DOHH2 (cell line): ENCODE measurements around the gene PRKD2.

Experiments
- H3F3A ChIP-seq: fragments of 200-600 bp; sonication (generic), shearing (Covaris generic); 2 replicates; pipeline ENCODE4 v1.6.0; 2016; ENCODE audit warnings: antibody characterized with exemption, mild to moderate bottlenecking; ENCODE audit not compliant: control insufficient read depth, insufficient read depth
- H3K27ac ChIP-seq: fragments of 200-600 bp; sonication (generic); 2 replicates; pipeline ENCODE4 v1.5.1; 2014; ENCODE audit warnings: low read depth, mild to moderate bottlenecking, low read length, moderate library complexity
- H3K27me3 ChIP-seq: fragments of 200-600 bp; sonication (generic); 2 replicates; pipeline ENCODE4 v1.6.1; 2014; ENCODE audit warnings: mild to moderate bottlenecking, low read length, mixed read lengths; ENCODE audit not compliant: control insufficient read depth
- H3K36me3 ChIP-seq: fragments of 200-600 bp; sonication (generic); 2 replicates; pipeline ENCODE4 v1.6.1; 2014; ENCODE audit warnings: mild to moderate bottlenecking, low read length, moderate library complexity, mixed read lengths; ENCODE audit not compliant: control insufficient read depth
- H3K4me1 ChIP-seq: fragments of 200-600 bp; sonication (generic); 2 replicates; pipeline ENCODE4 v1.6.1; 2014; ENCODE audit warnings: mild to moderate bottlenecking, low read length, mixed read lengths; ENCODE audit not compliant: control insufficient read depth
- H3K4me2 ChIP-seq: fragments of 200-600 bp; sonication (generic); 2 replicates; pipeline ENCODE4 v1.6.0; 2014; ENCODE audit warnings: mild to moderate bottlenecking, low read length, moderate library complexity
- H3K4me3 ChIP-seq: fragments of 200-600 bp; sonication (generic); 2 replicates; pipeline ENCODE4 v1.5.1; 2014; ENCODE audit warnings: mild to moderate bottlenecking, low read length, mixed read lengths
- H3K79me2 ChIP-seq: fragments of 200-600 bp; sonication (generic); 2 replicates; pipeline ENCODE4 v1.6.1; 2014; ENCODE audit warnings: mild to moderate bottlenecking, low read length, mixed read lengths; ENCODE audit not compliant: control insufficient read depth
- H3K9me2 ChIP-seq: fragments of 200-600 bp; sonication (generic); replicated peaks from 2 replicates; pipeline ENCODE4 v1.6.1; 2014; ENCODE audit warnings: mild to moderate bottlenecking, low read length, mixed read lengths; ENCODE audit not compliant: control insufficient read depth
- H3K9me3 ChIP-seq: fragments of 200-600 bp; sonication (generic); 2 replicates; pipeline ENCODE4 v1.6.1; 2014; ENCODE audit warnings: antibody characterized with exemption, low read length, mixed read lengths; ENCODE audit not compliant: control insufficient read depth, insufficient read depth
- H4K20me1 ChIP-seq: fragments of 200-600 bp; sonication (generic); 2 replicates; pipeline ENCODE4 v1.6.0; 2014; ENCODE audit warnings: low read depth, mild to moderate bottlenecking, antibody characterized with exemption, low read length, moderate library complexity; ENCODE audit not compliant: control insufficient read depth, insufficient read depth
- CTCF ChIP-seq: fragments of 200-600 bp; sonication (generic); IDR thresholded peaks from one replicate; pipeline ENCODE4 v1.5.1; 2014; ENCODE audit warnings: antibody characterized with exemption, mild to moderate bottlenecking, low read depth, low read length; ENCODE audit not compliant: poor library complexity, severe bottlenecking
- EZH2phosphoT487 ChIP-seq: fragments of 200-600 bp; sonication (generic); IDR thresholded peaks from 2 replicates; pipeline ENCODE4 v1.6.1; 2017; ENCODE audit warnings: borderline replicate concordance, mild to moderate bottlenecking, antibody characterized with exemption, low read length, moderate library complexity, mixed read lengths

PRKD2 gene

GRCh38 chr19:46715975-46716671, 791 bp downstream of the PRKD2 start:
- H3K79me2 ChIP-seq: peaks cover 47% of the 10 kb centered on the region
- no peak for TF ChIP-seq EZH2phosphoT487
- TF ChIP-seq CTCF: peak; percentile 42
- H3K4me3 ChIP-seq: peak overlapping the region; percentile 88
- H3F3A ChIP-seq: peaks cover 35% of the 10 kb centered on the region
- no peaks in the 10 kb centered on the region for H4K20me1 ChIP-seq
- no peaks in the 10 kb centered on the region for H3K27me3 ChIP-seq
- H3K27ac ChIP-seq: peak overlapping the region; percentile 93
- no peaks in the 10 kb centered on the region for H3K9me3 ChIP-seq
- H3K4me1 ChIP-seq: peaks cover 62% of the 10 kb centered on the region
- H3K4me2 ChIP-seq: peak overlapping the region; percentile 100
- no peaks in the 10 kb centered on the region for H3K9me2 ChIP-seq
- H3K36me3 ChIP-seq: peaks cover 68% of the 10 kb centered on the region

GRCh38 chr19:46715620-46715974, 1.3 kb downstream of the PRKD2 start:
- Histone ChIP-seq H3F3A (peaks cover 35% of the 10 kb centered on the region), H3K4me2 (peak overlapping the region; percentile 100), H4K20me1 (no peaks in the 10 kb centered on the region), H3K27me3 (no peaks in the 10 kb centered on the region), H3K79me2 (peaks cover 50% of the 10 kb centered on the region), H3K4me1 (peaks cover 57% of the 10 kb centered on the region), H3K9me2 (no peaks in the 10 kb centered on the region), H3K9me3 (no peaks in the 10 kb centered on the region), H3K36me3 (peaks cover 68% of the 10 kb centered on the region), H3K27ac (peak overlapping the region; percentile 93), H3K4me3 (peak overlapping the region; percentile 88)
- TF ChIP-seq CTCF (no peak), EZH2phosphoT487 (no peak)

GRCh38 chr19:46714444-46715106, 2.3 kb downstream of the PRKD2 start:
- Histone ChIP-seq H3K27ac (peak overlapping the region; percentile 93), H3K9me3 (no peaks in the 10 kb centered on the region), H3K4me1 (peaks cover 47% of the 10 kb centered on the region), H3K36me3 (peaks cover 66% of the 10 kb centered on the region), H3K27me3 (no peaks in the 10 kb centered on the region), H3F3A (peaks cover 34% of the 10 kb centered on the region), H3K9me2 (no peaks in the 10 kb centered on the region), H3K4me3 (peak overlapping the region; percentile 88), H4K20me1 (no peaks in the 10 kb centered on the region), H3K4me2 (peak overlapping the region; percentile 100), H3K79me2 (peaks cover 50% of the 10 kb centered on the region)
- TF ChIP-seq EZH2phosphoT487 (no peak), CTCF (no peak)
